Left forelimb (tissue), 1 donor: Measurements from ENCODE around the gene ERI3.

ENCODE experiments used
- DNase-seq: peaks from one replicate; pipeline ENCODE4 v3.0.0-alpha.2; 2018; ENCODE audit warnings: low spot score

Gene ERI3

DNA sequence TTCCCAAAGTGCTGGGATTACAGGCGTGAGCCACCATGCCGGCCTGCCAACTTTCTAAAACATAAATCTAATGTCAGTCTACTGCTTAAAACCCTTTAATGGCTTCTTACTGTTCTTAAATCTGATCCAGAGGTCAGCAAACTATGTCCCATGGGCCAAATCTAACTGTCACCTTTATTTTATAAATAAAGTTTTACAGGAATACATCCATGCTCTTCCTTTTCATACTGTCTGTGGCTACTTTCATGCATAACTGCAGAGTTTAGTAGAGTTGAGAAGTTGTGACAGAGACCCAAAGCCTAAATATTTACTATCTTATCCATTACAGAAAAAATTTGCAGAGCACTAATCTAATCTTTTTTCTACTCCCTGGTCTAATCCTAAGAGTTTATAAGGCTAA is 3.8 kb downstream of the ERI3 start:
- DNase-seq: no peak

GRCh38 chr1:44348061-44348485 is 7.0 kb downstream of the ERI3 start:
- DNase-seq: no peak

DNA sequence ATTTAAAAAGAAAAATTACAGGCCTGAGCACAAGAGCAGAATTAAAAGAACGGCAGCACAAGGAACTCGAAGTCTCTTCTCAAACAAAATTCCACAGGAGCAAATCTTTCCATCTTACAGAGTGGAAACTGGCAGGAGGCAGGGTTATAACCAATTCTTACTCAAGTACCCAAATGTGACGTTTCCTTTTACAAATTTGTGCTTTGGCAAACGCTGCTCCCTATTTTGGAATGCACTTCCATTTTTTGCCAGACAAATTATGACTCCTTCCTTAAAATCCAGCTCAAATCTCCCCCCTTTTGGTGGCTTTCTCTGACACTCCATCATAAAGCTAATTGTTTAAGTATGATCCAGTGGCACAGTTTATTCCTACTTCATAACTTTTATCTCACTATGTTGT is 7.8 kb downstream of the ERI3 start:
- no peak for DNase-seq

DNA sequence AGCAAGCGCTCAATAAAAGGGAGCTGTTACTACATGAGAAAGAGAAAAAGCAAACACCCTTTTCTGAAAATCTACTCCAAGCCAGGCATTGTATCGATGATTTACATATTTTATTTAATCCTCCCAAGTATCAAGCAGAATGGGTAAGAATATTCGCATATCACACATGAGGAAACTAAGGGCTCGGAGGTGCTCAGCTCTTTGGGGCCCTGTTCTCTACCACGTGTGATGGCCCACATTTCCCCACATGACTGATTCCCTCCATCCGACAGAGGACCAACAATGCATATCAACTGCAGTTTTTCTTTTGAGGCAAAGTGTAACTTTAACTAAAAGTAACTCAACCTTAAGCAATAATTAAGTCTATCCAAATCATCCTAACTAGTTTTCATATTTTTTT is 8.2 kb downstream of the ERI3 start:
- no peak for DNase-seq

- DNase-seq: no peak
Measured at GRCh38 chr1:44346184-44346583, 8.9 kb downstream of the ERI3 start.

- DNase-seq: no peak
Measured at GRCh38 chr1:44345187-44345775, 9.8 kb downstream of the ERI3 start.

- DNase-seq: no peak
Measured at GRCh38 chr1:44339731-44340130, 15.3 kb downstream of the ERI3 start.

DNA sequence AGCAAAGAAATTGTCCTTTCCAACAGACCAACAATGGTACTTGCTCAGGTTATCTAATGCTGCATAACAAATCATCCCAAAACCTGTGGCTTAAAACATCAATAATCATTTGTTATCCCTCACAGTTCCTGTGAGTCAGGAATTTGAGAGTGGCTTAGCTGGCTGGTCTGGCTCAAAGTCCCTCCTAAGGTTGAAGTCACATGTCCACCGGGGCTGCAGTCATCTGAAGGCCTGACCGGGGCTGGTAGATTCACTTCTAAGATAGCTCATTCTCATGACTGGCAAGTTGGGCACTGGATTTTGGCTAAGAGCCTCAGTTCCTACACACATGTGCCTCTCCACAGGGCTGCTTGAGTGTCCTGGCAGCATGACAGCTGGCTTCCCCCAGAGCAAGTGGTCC is 16.9 kb downstream of the ERI3 start:
- no peak for DNase-seq

DNA sequence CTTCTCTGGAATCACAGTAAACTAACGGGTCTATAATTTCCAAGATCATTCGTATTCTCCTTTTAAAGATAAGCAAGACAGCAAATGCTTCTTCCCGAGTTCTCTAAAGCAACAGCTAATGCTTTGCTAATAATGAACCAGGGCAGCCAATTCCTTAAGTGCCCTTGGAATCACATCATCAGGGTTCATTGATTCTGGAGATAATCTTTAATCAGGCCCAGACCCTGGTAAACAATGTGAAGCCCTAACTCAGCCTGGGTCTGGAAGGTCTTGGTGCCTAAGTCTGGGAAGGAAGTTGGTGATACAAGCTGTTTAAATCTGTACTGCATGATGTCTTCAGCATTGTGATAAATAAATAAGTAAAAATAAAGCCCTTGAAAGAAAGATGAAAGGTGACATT is 18.4 kb downstream of the ERI3 start:
- no peak for DNase-seq

DNA sequence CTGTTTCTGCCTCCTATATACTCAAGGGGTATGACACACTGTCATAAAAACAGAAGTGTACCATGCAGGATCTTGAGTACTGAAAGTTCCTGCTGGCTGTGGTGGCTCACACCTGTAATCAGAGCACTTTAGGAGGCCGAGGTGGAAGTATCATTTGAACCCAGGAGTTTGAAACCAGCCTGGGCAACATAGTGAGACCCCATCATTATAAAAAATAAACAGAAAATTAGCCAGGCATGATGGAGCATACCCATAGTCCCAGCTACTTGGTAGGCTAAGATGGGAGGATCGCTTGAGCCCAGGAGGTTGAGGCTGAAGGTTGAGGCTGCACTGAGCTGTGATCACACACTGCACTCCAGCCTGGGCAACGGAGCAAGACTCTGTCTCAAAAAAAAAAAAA is 20.1 kb downstream of the ERI3 start:
- no peak for DNase-seq

DNA sequence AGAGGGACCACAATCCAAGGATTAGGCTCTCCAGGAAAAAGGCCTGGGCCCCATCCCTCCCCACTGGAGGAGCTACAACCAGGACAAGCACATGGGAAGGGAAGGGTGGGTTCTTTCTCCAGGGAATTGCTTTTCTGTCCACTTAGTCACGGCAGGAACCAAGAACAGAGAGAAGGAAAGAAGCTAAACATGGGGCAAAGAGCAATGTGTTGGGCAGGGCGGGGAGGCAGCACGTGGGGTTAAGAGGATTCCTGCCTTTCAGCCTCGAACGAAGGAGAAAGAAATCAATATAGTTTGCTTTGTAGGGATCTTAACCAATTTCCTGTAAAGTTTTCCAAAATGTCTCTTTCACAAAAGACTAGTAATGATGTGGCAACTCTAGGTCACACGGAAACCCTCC is 21.7 kb downstream of the ERI3 start:
- no peak for DNase-seq

GRCh38 chr1:44332505-44332904 is 22.6 kb downstream of the ERI3 start:
- no peak for DNase-seq

DNA sequence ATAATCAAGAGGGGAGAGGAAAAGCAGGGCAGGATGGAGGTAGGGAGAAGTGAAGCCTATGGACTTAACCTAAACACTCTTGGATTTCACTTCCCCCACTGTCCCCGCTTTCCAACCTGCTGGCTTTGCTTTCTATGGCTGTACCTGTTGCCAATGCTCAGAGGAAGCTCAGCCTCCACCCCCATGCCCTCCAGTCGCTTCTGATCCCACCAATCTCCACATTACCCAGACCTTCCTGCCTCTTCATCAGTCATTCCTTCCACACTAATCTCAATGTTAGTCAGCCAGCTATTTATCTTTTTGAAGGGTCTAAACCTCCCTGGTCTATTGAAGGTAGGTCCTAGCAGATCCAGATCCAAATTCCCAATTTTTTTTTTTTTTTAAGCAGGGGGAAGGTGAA is 24.1 kb downstream of the ERI3 start:
- DNase-seq: no peak

DNA sequence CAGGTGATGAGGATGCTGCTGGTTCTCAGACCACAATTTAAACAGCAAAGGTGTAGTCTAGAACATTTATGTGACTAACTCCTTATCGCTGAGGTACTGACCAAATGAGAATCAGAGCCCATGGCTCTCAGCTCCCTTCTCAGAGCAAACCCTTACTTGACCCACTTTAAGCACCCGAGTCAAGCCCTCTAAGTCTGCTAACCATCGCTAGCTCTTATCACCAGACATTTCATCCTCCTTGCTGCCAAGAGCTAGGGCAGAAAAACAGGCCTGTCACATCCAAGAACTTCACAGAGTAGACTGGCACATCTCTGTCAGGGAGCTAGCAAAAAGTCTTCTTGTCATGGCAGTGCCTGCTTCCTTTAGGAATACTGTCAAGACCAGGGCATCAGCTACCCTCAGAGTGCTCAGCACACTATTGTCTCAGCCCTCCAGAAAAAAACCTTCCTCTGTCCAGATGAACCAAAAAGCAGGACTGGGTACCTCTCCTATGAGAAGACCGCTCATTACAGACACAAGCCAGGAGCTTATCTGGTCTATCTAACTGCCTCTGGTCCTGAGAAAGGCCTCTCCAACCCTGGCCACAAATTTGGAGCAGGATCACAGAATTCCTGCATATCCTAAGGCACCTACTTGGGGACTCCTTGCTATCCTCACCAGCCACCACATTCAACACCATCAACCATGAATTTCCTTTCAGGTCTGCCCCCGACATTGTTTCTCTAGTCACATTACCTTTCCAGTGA is 26.2 kb downstream of the ERI3 start:
- no peak for DNase-seq

- no peak for DNase-seq
Measured at GRCh38 chr1:44327679-44328491, 27.2 kb downstream of the ERI3 start.

DNA sequence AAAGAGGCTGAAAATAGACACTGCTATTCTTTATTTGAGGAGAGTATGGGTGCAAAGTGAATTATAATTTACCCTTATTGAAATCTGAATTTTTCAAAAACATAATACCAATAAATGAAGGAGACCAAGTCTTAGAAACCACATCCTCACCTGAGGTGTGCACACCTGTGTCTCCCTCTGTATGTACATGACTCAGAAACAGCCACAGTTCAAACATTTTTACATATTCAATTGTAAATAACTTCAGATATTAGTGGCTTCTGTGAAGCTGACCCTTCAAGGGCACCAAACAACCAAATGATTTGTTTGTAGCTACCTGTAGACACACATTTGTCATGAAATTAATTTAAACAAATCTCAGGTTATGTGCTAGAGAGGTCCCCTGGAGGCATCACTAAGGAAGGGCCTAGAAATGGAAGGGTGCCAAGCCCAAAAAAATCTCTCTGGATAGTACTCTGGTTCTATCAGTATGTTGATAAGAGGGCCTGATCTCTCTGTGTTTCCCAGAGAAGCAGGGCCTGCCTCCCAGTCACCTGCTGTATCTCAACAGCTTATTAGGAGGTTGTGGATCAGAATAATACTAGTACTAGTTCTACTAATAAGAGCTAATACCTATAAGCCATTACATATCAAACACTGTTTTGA is 28.1 kb downstream of the ERI3 start:
- no peak for DNase-seq

DNA sequence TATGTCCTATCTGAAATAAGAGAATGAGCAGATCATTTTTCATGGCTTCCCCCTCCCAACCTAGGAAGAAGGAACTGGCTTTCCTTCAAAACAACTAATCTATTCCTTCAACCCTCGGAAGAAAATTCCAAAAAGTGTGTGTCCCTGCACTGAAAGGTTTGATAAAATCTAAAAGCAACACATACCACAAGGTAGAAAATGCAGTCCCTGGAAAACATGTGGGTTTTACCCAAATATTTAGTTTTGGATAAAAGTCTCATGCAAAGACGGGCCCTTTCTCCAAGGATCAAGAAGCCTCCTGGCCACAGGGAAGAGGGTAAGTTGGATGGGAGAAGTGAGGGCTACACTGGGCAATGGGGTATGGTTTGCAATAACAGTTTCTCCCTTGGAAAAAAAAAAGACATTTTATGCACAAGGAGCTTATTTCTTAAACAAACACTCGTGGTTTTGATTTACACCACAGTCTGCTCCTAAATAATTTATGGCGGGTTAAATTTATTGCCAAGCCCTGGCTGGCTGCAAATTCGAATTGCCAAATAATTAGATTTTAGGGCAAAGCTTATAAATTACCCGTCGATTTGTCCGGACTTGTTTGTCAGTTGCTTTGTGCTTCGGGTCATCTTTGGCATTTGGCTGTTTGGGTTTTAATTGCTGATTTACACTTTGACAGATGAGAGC is 28.9 kb downstream of the ERI3 start:
- DNase-seq: no peak

- DNase-seq: no peak
Measured at GRCh38 chr1:44323947-44324346, 31.1 kb downstream of the ERI3 start.

GRCh38 chr1:44322367-44322766 is 32.7 kb downstream of the ERI3 start:
- no peak for DNase-seq

DNA sequence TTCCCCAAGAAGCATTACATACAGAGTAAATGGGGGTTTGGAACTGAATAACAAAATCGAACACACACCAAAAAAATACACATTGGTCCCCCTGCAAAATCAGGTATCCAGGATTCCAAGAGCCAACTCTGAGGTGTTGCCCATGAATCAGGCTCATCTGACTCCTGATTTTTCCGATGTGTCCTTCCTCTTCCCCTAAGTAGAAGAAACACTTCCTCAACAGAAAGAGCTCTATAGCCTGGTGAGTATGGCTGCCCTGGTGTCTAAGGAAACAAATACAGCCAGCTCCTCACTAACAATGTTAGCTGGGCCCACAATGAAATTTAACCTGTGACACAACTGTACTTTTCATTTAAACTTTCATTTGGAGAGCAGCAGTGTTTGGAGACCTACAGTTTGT is 33.6 kb downstream of the ERI3 start:
- DNase-seq: no peak

- DNase-seq: no peak
Measured at GRCh38 chr1:44318097-44319088, 36.7 kb downstream of the ERI3 start.
